K562 (cell line): Measurements from ENCODE around the gene DGAT2. TPM values are rescaled to one million over a fixed set of nuclear protein-coding genes. Genes with fewer than 3 reads are reported as not detected.

ENCODE experiments used
- ADNP ChIP-seq: fragments of 200-800 bp; sonication (Bioruptor generic); IDR thresholded peaks from 2 replicates; pipeline ENCODE4 v1.6.1; 2016; ENCODE audit warnings: missing genetic modification characterization, missing compliant biosample characterization
- ARID2 ChIP-seq: fragments of 450-650 bp; IDR thresholded peaks from 2 replicates; pipeline ENCODE4 v1.6.1; 2017; ENCODE audit warnings: antibody characterized with exemption, mild to moderate bottlenecking
- BCLAF1 ChIP-seq, 2 experiments: fragments of 450-650 bp in 1 of 2; IDR thresholded peaks; 2 replicates each; pipeline ENCODE4 v1.6.1; 2011 to 2017; ENCODE audit warnings: low read depth in 2 of 2, antibody characterized with exemption in 1 of 2, borderline replicate concordance in 1 of 2, low read length in 1 of 2, mild to moderate bottlenecking in 1 of 2, mixed read lengths in 1 of 2; ENCODE audit not compliant: control insufficient read depth in 1 of 2
- CGGBP1 ChIP-seq: fragments of 250-450 bp; sonication (Bioruptor Pico); IDR thresholded peaks from 2 replicates; pipeline ENCODE4 v1.9.0; 2021; ENCODE audit warnings: mild to moderate bottlenecking
- CLOCK ChIP-seq: fragments of 250-450 bp; sonication (Bioruptor Pico); IDR thresholded peaks from 2 replicates; pipeline ENCODE4 v1.4.0; 2020; ENCODE audit warnings: mild to moderate bottlenecking, moderate library complexity, borderline replicate concordance
- PHF20 ChIP-seq: fragments of 450-650 bp; IDR thresholded peaks from 2 replicates; pipeline ENCODE4 v1.6.1; 2018; ENCODE audit not compliant: partially characterized antibody
- PHF8 ChIP-seq: fragments of 200-600 bp; sonication (generic); IDR thresholded peaks from 2 replicates; pipeline ENCODE4 v1.6.1; 2012; ENCODE audit warnings: mixed run types, mild to moderate bottlenecking, inconsistent platforms, low read length, moderate library complexity, borderline replicate concordance
- POLR2G ChIP-seq: fragments of 200-400 bp; formaldehyde crosslinking; IDR thresholded peaks from 2 replicates; pipeline ENCODE4 v1.6.1; 2017; ENCODE audit warnings: low read depth, mild to moderate bottlenecking, antibody characterized with exemption, low read length, moderate library complexity
- RNF2 ChIP-seq: sonication (generic); IDR thresholded peaks from 2 replicates; pipeline ENCODE4 v1.6.1; 2016
- TBL1XR1 ChIP-seq, 2 experiments: IDR thresholded peaks; 2 replicates each; pipeline ENCODE4 v1.6.1; 2012; ENCODE audit warnings: improper control_type of control experiment in 2 of 2, low read length in 2 of 2, mild to moderate bottlenecking in 1 of 2
- TCF7L2 ChIP-seq: fragments of 150-350 bp; IDR thresholded peaks from 2 replicates; pipeline ENCODE4 v1.6.1; 2016; ENCODE audit warnings: low read depth, mild to moderate bottlenecking, low read length, moderate library complexity
- TSC22D4 ChIP-seq: fragments of 450-650 bp; IDR thresholded peaks from 2 replicates; pipeline ENCODE4 v1.6.1; 2016; ENCODE audit warnings: missing genetic modification characterization, missing biosample characterization, control low read depth
- ZFPM2 ChIP-seq: fragments of 250-450 bp; sonication (Bioruptor Pico); IDR thresholded peaks from 2 replicates; pipeline ENCODE4 v1.5.1; 2022; ENCODE audit warnings: mild to moderate bottlenecking
- ZKSCAN8 ChIP-seq: fragments of 200-800 bp; sonication (Bioruptor generic); IDR thresholded peaks from 2 replicates; pipeline ENCODE4 v1.6.1; 2016; ENCODE audit warnings: missing genetic modification characterization, missing compliant biosample characterization
- ZNF23 ChIP-seq: fragments of 250-450 bp; sonication (Bioruptor Pico); IDR thresholded peaks from 2 replicates; pipeline ENCODE4 v1.4.0; 2020; ENCODE audit warnings: mild to moderate bottlenecking
- polyA plus RNA-seq, 8 experiments: library from polyadenylated mRNA; depleted of rRNA in 4 of 8; stranded (reverse) in 5 of 8; unstranded in 3 of 8; fragments of >200 nt; fragmentation: Nextera tagmentation in 2 of 8; fragmentation: Illumina TruSeq in 1 of 8; extraction: Ambion mirVana in 2 of 8; extraction: Trizol in 1 of 8; gene quantifications; 2 replicates each; pipeline versions ENCODE4 v1.2.1 to v1.2.3, GENCODE V29; 2011 to 2014; ENCODE audit warnings: inconsistent platforms in 1 of 8, missing spikeins in 1 of 8
- total RNA-seq, 7 experiments: library from RNA; depleted of rRNA in 6 of 7; stranded (reverse); fragments of >200 nt in 6 of 7; fragmentation: Illumina TruSeq in 2 of 7; extraction: Trizol in 2 of 7; gene quantifications; 2 replicates each; pipeline versions ENCODE4 v1.2.1 to v1.2.3, GENCODE V29; 2011 to 2021; ENCODE audit warnings: low replicate concordance in 1 of 7
- TF ChIP-seq, protein P1 (sequence below): fragments of 450-650 bp; IDR thresholded peaks from 2 replicates; pipeline ENCODE4 v1.6.1; 2017; ENCODE audit warnings: mild to moderate bottlenecking, moderate library complexity
- TF ChIP-seq, protein P2 (sequence below): sonication (generic); formaldehyde crosslinking; IDR thresholded peaks from 2 replicates; pipeline ENCODE4 v1.8.0; 2022; ENCODE audit warnings: missing genetic modification reagents, mild to moderate bottlenecking, borderline replicate concordance
- TF ChIP-seq, protein P3 (sequence below): fragments of 250-450 bp; sonication (Bioruptor Pico); IDR thresholded peaks from 2 replicates; pipeline ENCODE4 v1.8.0; 2022; ENCODE audit warnings: inconsistent platforms, mild to moderate bottlenecking, moderate library complexity, borderline replicate concordance

DGAT2 gene
- total and polyA plus RNA-seq, 9 of the 15 experiments (the other 6 are each of a cell fraction or from before 2014, with no cell fraction given): 0.68 to 2.8 (median 1.8) TPM

GRCh38 chr11:75767793-75768111 is 826 bp upstream of the DGAT2 start (continued):
- TF ChIP-seq, protein P1, sequence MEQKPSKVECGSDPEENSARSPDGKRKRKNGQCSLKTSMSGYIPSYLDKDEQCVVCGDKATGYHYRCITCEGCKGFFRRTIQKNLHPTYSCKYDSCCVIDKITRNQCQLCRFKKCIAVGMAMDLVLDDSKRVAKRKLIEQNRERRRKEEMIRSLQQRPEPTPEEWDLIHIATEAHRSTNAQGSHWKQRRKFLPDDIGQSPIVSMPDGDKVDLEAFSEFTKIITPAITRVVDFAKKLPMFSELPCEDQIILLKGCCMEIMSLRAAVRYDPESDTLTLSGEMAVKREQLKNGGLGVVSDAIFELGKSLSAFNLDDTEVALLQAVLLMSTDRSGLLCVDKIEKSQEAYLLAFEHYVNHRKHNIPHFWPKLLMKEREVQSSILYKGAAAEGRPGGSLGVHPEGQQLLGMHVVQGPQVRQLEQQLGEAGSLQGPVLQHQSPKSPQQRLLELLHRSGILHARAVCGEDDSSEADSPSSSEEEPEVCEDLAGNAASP: no peak
- TF ChIP-seq PHF8 (no peak), TBL1XR1 (IDR thresholded peaks at IDR 0.05; ENCODE audit: low read length in 2 of 2) (no peak), ZFPM2 (CRISPR knock-in tag) (no peak), ADNP (peak; percentile 96), CLOCK (CRISPR knock-in tag) (no peak), PHF20 (no peak), ZKSCAN8 (no peak), TSC22D4 (no peak), TCF7L2 (no peak), ZNF23 (CRISPR knock-in tag) (no peak), POLR2G (no peak), RNF2 (no peak), CGGBP1 (no peak), ARID2 (no peak), BCLAF1 (IDR thresholded peaks at IDR 0.05; ENCODE audit: borderline replicate concordance in 1 of 2, control insufficient read depth in 1 of 2, low read depth in 2 of 2, low read length in 1 of 2) (no peak)
- TF ChIP-seq, protein P2, sequence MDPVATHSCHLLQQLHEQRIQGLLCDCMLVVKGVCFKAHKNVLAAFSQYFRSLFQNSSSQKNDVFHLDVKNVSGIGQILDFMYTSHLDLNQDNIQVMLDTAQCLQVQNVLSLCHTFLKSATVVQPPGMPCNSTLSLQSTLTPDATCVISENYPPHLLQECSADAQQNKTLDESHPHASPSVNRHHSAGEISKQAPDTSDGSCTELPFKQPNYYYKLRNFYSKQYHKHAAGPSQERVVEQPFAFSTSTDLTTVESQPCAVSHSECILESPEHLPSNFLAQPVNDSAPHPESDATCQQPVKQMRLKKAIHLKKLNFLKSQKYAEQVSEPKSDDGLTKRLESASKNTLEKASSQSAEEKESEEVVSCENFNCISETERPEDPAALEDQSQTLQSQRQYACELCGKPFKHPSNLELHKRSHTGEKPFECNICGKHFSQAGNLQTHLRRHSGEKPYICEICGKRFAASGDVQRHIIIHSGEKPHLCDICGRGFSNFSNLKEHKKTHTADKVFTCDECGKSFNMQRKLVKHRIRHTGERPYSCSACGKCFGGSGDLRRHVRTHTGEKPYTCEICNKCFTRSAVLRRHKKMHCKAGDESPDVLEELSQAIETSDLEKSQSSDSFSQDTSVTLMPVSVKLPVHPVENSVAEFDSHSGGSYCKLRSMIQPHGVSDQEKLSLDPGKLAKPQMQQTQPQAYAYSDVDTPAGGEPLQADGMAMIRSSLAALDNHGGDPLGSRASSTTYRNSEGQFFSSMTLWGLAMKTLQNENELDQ: no peak
- TF ChIP-seq, protein P3, sequence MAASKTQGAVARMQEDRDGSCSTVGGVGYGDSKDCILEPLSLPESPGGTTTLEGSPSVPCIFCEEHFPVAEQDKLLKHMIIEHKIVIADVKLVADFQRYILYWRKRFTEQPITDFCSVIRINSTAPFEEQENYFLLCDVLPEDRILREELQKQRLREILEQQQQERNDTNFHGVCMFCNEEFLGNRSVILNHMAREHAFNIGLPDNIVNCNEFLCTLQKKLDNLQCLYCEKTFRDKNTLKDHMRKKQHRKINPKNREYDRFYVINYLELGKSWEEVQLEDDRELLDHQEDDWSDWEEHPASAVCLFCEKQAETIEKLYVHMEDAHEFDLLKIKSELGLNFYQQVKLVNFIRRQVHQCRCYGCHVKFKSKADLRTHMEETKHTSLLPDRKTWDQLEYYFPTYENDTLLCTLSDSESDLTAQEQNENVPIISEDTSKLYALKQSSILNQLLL (CRISPR knock-in tag): no peak
